HEK293T (cell line): ENCODE results near the gene ZNF148.

Experiments
- ARNT ChIP-seq: fragments of 450-650 bp; IDR thresholded peaks from 2 replicates; pipeline ENCODE4 v1.6.1; 2017; ENCODE audit warnings: mild to moderate bottlenecking
- BHLHE40 ChIP-seq: fragments of 450-650 bp; IDR thresholded peaks from 2 replicates; pipeline ENCODE4 v1.6.1; 2016; ENCODE audit warnings: mild to moderate bottlenecking, moderate library complexity, borderline replicate concordance
- ELF4 ChIP-seq: fragments of 450-650 bp; IDR thresholded peaks from 2 replicates; pipeline ENCODE4 v1.6.1; 2017; ENCODE audit warnings: antibody characterized with exemption
- FOXA1 ChIP-seq: fragments of 450-650 bp; IDR thresholded peaks from 2 replicates; pipeline ENCODE4 v1.6.1; 2016; ENCODE audit warnings: mild to moderate bottlenecking
- FOXK2 ChIP-seq: fragments of 450-650 bp; IDR thresholded peaks from 2 replicates; pipeline ENCODE4 v1.6.1; 2016; ENCODE audit warnings: mild to moderate bottlenecking
- FOXM1 ChIP-seq: fragments of 450-650 bp; IDR thresholded peaks from 2 replicates; pipeline ENCODE4 v1.6.1; 2017; ENCODE audit warnings: mild to moderate bottlenecking, borderline replicate concordance
- LEF1 ChIP-seq: fragments of 450-650 bp; IDR thresholded peaks from 2 replicates; pipeline ENCODE4 v1.6.1; 2017; ENCODE audit warnings: mild to moderate bottlenecking, borderline replicate concordance
- SP1 ChIP-seq: fragments of 450-650 bp; IDR thresholded peaks from 2 replicates; pipeline ENCODE4 v1.6.1; 2017
- SUZ12 ChIP-seq: fragments of 450-650 bp; IDR thresholded peaks from 2 replicates; pipeline ENCODE4 v1.6.1; 2016; ENCODE audit warnings: mild to moderate bottlenecking
- ZNF384 ChIP-seq: fragments of 450-650 bp; IDR thresholded peaks from 2 replicates; pipeline ENCODE4 v1.6.1; 2016

DNA sequence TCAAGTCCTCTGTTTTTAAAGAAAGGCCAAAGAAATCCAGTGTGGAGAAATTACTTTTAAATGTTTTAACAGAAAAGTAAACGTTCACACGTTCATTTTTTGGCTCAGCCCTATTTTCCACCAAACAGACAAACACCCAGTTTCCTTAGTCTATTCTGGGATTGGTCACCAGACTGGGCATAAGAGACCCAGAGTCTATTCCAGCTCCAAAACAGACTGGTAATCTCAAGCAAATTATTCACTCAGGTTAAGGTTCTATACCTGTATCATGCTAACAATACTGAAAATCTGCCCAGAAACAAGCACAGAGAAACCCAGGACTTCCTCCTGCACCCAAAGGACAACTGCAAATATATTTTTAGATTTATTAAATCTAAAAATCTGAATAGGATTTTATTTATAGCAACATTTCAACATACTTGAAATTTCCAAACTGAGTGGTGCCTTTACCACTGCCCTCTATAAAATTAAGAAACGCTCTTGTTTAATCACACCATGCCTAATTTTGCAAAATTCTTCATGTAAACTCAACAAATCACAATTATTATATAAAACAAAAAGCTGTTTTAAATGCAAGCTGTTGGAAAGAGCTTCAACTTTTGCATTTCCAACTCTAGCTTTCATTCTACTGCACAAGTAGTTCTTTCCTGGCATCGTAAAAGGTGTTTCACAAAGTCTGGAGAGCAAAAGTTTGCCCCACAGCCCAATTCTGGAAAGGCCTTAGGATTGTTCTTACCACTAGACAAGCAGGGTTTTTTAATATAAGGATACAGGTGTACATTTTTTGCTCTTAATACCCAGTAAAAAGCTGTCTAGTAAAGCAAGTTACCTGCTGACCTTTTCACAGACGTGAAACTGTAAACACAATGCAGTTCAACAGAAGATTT, 18.7 kb downstream of the ZNF148 start:
- no peak for TF ChIP-seq ZNF384
- TF ChIP-seq ARNT, result no peak
- TF ChIP-seq FOXK2, result no peak
- no peak for TF ChIP-seq ELF4
- no peak for TF ChIP-seq FOXM1
- no peak for TF ChIP-seq FOXA1
- no peak for TF ChIP-seq BHLHE40
- TF ChIP-seq SUZ12, result no peak
- no peak for TF ChIP-seq SP1
- TF ChIP-seq LEF1, result no peak
